ENCODE results near the gene RILPL1. TPM values are rescaled to one million over a fixed set of nuclear protein-coding genes. Genes with fewer than 3 reads are reported as not detected.

RILPL1 gene, protein sequence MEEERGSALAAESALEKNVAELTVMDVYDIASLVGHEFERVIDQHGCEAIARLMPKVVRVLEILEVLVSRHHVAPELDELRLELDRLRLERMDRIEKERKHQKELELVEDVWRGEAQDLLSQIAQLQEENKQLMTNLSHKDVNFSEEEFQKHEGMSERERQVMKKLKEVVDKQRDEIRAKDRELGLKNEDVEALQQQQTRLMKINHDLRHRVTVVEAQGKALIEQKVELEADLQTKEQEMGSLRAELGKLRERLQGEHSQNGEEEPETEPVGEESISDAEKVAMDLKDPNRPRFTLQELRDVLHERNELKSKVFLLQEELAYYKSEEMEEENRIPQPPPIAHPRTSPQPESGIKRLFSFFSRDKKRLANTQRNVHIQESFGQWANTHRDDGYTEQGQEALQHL
- 15.2 and 16.6 TPM in 2 replicates for total RNA-seq

DNA sequence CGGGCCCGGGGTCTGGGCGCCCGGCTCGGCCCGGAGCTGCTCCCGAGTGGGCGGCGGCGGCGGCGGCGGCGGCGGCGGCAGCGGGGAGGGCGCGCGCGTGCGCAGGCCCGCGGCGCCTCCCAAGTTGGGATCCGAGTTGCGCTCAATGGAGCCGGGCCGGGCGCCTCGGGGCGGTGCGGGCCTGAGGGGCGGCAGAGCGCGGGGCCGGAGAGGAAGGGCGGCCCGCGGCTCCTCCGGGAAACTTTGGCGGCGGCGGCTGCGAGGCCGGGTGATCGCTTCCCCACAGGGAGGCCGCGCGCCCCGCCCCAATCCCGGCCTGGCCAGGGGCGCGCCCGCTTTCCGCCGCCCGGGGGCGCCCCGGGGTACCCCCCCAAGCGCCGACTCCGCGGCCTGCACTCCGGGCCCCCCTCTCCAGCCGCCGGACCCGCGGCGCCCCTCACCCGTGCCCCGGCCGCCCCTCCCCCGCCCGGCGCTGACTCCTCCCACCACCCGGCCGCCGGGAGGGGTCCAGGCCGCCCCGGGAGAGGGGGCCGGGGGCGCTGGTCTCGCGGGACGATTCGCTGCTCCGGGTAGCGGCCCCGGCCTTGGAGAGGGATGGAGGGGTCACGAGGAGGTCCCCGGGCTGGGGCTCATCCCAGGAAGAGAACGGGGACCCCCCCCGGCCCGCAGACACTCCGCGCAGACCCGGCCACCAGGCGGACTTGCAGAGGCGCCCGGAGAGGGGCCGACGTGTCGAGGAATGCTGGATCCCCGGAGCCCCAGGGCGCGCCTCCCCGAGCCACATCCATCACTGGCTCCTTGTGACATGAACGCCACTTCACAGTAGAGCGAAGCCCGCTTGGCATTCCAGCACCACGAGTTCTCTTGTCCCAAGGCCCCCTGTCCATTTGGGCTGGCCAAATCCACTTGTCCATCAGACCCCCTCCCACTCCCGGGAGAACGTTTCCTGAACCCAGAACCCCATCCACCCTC, at the start of gene RILPL1:
Gene RILPL1 (minus strand): TSS at position 48 of the 972 bp plus-strand sequence. CDS start 237 bp downstream, outside the sequence.

DNA sequence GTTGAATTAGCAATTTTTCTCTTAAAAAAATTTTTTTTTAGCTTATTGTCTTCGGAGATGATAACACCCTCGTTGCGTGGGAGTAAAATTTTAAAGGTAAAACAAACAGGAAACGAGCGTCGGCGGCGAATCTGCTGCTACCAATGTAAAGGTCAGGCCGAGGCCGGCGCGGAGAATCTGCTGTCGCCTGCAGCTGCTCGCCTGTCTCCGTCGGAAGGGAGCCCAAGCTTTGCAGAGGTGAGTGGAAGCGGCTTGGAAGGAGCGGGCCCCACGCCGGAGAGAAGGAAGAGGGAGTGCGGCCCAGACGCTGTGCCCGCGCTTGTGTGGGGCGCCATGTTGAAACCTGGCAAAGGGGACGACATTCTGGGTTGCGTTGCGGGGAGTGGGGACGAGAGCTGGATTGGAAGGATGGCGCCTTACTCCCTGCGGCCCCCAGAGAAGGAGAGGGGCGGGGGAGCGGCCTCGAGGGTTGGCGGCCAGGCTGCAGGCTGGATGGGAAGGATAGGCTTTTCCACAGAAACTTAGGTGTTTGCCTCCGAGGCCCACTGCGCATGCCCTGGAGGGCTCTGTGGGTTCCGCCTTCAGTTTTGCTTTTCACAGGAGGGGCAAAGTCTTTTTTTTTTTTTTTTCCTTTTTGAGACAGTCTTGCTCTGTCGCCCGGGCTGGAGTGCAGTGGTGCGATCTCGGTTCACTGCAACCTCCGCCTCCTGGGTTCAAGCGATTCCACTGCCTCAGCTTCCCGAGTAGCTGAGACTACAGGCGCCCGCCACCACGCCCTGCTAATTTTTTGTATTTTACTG, 75.3 kb downstream of the RILPL1 start, which contains the start of gene SNRNP35:
Gene SNRNP35 (plus strand): TSS at position 160 of the 800 bp plus-strand sequence. CDS start 7,402 bp downstream, outside the sequence.

DNA sequence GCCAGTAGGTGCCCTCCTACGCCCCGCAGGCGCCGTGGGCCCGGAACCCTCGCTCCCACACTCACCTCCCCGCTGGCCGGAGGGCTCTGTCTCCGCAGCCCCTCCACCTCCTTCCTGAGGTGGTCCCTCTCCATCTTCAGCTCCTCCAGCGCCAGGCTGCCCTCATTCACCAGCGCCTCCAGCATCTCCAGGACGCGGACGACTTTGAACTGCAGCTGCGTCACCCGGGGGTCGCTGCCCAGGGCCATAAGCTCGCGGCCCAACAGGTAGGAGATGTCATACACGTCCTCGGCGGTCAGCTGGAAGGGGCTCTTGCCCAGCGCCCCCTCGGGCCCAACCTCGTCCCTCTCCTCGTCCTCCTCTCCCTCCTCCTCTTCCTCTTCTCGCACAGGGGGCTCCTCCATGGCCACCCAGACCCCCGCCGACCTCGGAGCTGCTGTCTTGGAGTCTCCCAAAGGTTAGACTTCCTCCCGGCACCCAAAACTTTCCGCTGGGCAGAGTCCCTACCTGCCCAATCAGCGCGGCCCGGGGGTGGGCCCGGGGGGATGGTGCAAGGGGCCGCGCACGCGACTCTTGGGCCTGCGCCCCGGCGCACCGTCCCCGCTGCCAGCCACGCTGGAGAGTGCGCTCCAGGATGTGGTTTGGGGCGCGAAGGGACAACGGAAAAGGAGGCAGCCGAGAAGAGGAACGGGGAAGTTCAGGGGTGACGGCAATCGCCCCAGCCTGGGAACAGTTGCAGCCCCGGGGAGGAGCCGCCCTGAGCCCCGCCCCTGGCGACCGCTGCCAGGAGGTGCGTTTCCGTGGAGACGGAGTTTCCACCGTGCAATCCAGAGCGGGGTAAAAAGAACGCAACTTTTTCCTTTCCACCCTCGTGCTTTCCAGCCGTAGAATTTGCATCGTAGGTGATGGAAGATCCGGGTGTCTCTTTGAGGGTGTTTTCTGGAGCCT, 97.2 kb downstream of the RILPL1 start, which contains the start of gene RILPL2:
Gene RILPL2 (minus strand): TSS at position 668 of the 948 bp plus-strand sequence. CDS start 264 bp downstream, at position 404.

Small RNAs within 50 kb of the gene (small RNA-seq; reads per million reads assigned to genes)
- gene AC145423.2: not detected
- not detected for gene MIR3908

Other genes with a start within 250 kb of the RILPL1 start
- 25.2 and 25.4 TPM in 2 replicates for gene SBNO1, start 168.9 kb downstream of the RILPL1 start, total RNA-seq
- 44.1 and 51.1 TPM in 2 replicates for gene KMT5A, start 149.6 kb downstream of the RILPL1 start, total RNA-seq
- 2.9 and 3.9 TPM in 2 replicates for gene RILPL2, start 97.0 kb downstream of the RILPL1 start, total RNA-seq
- gene SNRNP35, start 75.6 kb downstream of the RILPL1 start, total RNA-seq: 8.9 and 12.3 TPM in 2 replicates
- gene TMED2, start 50.8 kb upstream of the RILPL1 start, total RNA-seq: 334 and 372 TPM in 2 replicates
- 15.9 and 22.9 TPM in 2 replicates for gene DDX55, start 68.4 kb upstream of the RILPL1 start, total RNA-seq
- gene EIF2B1, start 100.0 kb upstream of the RILPL1 start, total RNA-seq: 31.8 and 40.7 TPM in 2 replicates
- 34.0 and 44.0 TPM in 2 replicates for gene GTF2H3, start 100.1 kb upstream of the RILPL1 start, total RNA-seq
- gene TCTN2, start 137.4 kb upstream of the RILPL1 start, total RNA-seq: 21.4 and 27.7 TPM in 2 replicates
- 26.6 and 40.7 TPM in 2 replicates for gene ATP6V0A2, start 178.6 kb upstream of the RILPL1 start, total RNA-seq
- 0.36 and 0.81 TPM in 2 replicates for gene DNAH10, start 228.6 kb upstream of the RILPL1 start, total RNA-seq